ENCODE results near the gene P2RY6.
A peak's percentile ranks its signal among the peaks of the same experiment; 100 is the strongest.
"Not testable (repeated sequence)": the region's sequence is repeated elsewhere in the genome, so short reads cannot be mapped to it uniquely, and the experiment has no call there.

Gene P2RY6

GRCh38 chr11:73271936-73272679 is at the start of gene P2RY6:
TSS of gene P2RY6 (plus strand) at chr11:73272338. CDS start at chr11:73296519, 24,181 bp downstream.
- DNase-seq: peak; percentile 70

GRCh38 chr11:73223998-73224730 is 48.0 kb upstream of the P2RY6 start:
- DNase-seq: peak; percentile 76

GRCh38 chr11:73225001-73225686 is 47.0 kb upstream of the P2RY6 start:
- no peak for DNase-seq

GRCh38 chr11:73225851-73226250 is 46.3 kb upstream of the P2RY6 start:
- no peak for DNase-seq

- no peak for DNase-seq
Observed at GRCh38 chr11:73226297-73227006, 45.7 kb upstream of the P2RY6 start.

- DNase-seq: no peak
Observed at GRCh38 chr11:73227571-73228211, 44.4 kb upstream of the P2RY6 start.

- no peak for DNase-seq
Observed at GRCh38 chr11:73228268-73229134, 43.6 kb upstream of the P2RY6 start.

- no peak for DNase-seq
Observed at GRCh38 chr11:73229321-73229895, 42.7 kb upstream of the P2RY6 start.

- no peak for DNase-seq
Observed at GRCh38 chr11:73229896-73230875, 42.0 kb upstream of the P2RY6 start.

- no peak for DNase-seq
Observed at GRCh38 chr11:73230931-73231330, 41.2 kb upstream of the P2RY6 start.

GRCh38 chr11:73232487-73232886 is 39.7 kb upstream of the P2RY6 start:
- not testable (repeated sequence) for DNase-seq

- DNase-seq: no peak
Observed at GRCh38 chr11:73233211-73233610, 38.9 kb upstream of the P2RY6 start.

- no peak for DNase-seq
Observed at GRCh38 chr11:73233692-73234470, 38.3 kb upstream of the P2RY6 start.

- no peak for DNase-seq
Observed at GRCh38 chr11:73234471-73235181, 37.5 kb upstream of the P2RY6 start.

- no peak for DNase-seq
Observed at GRCh38 chr11:73235236-73235786, 36.8 kb upstream of the P2RY6 start.

- no peak for DNase-seq
Observed at GRCh38 chr11:73236205-73236765, 35.9 kb upstream of the P2RY6 start.

GRCh38 chr11:73236854-73237253 is 35.3 kb upstream of the P2RY6 start:
- DNase-seq: peak; percentile 74
